NB4 (cell line): ENCODE data around the gene PCLO.
"Not testable (repeated sequence)": the region's sequence is repeated elsewhere in the genome, so short reads cannot be mapped to it uniquely, and the experiment has no call there.

Experiments used
- DNase-seq: peaks from one replicate; pipeline ENCODE4 v3.0.0; 2010; ENCODE audit warnings: low read depth
- H3K4me3 ChIP-seq: one replicate; pipeline ENCODE4 v1.5.1; 2011; ENCODE audit warnings: mild to moderate bottlenecking, low read depth, low read length, moderate library complexity
- MYC ChIP-seq: IDR thresholded peaks from 2 replicates; pipeline ENCODE4 v1.6.1; 2011; ENCODE audit warnings: low read depth, low read length
- POLR2A ChIP-seq: IDR thresholded peaks from 2 replicates; pipeline ENCODE4 v1.6.1; 2011; ENCODE audit warnings: mild to moderate bottlenecking; ENCODE audit not compliant: insufficient read length; ENCODE audit errors: extremely low read depth
- TF ChIP-seq, protein P1 (sequence below): IDR thresholded peaks from 2 replicates; pipeline ENCODE4 v1.6.1; 2011; ENCODE audit warnings: low read depth, low read length
- TF ChIP-seq, protein P2 (sequence below): IDR thresholded peaks from one replicate; pipeline ENCODE4 v1.5.1; 2012; ENCODE audit warnings: low read depth, low read length

PCLO gene

DNA sequence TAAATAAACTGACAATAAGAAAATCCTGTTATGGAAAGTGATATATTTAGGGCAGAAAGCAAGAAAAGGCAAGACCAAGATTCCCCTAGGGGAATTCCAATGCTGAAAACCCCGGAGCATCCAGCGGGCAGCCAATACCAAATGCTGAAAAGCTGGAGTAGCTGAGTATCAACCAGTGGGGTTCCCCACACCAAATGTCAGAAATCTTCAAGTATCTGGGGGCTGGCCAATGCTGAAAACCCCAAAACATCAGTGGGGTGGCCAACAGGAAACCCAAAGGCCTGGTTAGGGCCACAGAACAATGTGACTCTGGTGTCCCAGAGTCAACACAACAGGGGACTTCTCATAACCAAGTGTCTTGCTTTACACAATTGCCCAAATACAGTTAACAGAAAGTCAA is 447.3 kb downstream of the PCLO start:
- TF ChIP-seq, protein P1, sequence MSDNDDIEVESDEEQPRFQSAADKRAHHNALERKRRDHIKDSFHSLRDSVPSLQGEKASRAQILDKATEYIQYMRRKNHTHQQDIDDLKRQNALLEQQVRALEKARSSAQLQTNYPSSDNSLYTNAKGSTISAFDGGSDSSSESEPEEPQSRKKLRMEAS, result no peak
- TF ChIP-seq, protein P2, sequence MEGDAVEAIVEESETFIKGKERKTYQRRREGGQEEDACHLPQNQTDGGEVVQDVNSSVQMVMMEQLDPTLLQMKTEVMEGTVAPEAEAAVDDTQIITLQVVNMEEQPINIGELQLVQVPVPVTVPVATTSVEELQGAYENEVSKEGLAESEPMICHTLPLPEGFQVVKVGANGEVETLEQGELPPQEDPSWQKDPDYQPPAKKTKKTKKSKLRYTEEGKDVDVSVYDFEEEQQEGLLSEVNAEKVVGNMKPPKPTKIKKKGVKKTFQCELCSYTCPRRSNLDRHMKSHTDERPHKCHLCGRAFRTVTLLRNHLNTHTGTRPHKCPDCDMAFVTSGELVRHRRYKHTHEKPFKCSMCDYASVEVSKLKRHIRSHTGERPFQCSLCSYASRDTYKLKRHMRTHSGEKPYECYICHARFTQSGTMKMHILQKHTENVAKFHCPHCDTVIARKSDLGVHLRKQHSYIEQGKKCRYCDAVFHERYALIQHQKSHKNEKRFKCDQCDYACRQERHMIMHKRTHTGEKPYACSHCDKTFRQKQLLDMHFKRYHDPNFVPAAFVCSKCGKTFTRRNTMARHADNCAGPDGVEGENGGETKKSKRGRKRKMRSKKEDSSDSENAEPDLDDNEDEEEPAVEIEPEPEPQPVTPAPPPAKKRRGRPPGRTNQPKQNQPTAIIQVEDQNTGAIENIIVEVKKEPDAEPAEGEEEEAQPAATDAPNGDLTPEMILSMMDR, result no peak
- TF ChIP-seq POLR2A (no peak), MYC (no peak)
- no peak for DNase-seq
- H3K4me3 ChIP-seq, result no peak overlapping the region

GRCh38 chr7:82714883-82715282 is 447.8 kb downstream of the PCLO start:
- TF ChIP-seq MYC (no peak), POLR2A (no peak)
- TF ChIP-seq, protein P1, result no peak
- TF ChIP-seq, protein P2, result no peak
- DNase-seq, result no peak
- no peak overlapping the region for H3K4me3 ChIP-seq

- no peak overlapping the region for H3K4me3 ChIP-seq
- DNase-seq, result no peak
Observed at GRCh38 chr7:82713506-82713905, 449.2 kb downstream of the PCLO start.

GRCh38 chr7:82706344-82706743 is 456.3 kb downstream of the PCLO start:
- H3K4me3 ChIP-seq, DNase-seq: not testable (repeated sequence)

More at GRCh38 chr7:82713506-82713905, 449.2 kb downstream of the PCLO start:
- TF ChIP-seq, protein P1, result no peak
- TF ChIP-seq MYC (no peak), POLR2A (no peak)
- TF ChIP-seq, protein P2, result no peak

GRCh38 chr7:82705517-82706260 is 457.0 kb downstream of the PCLO start:
- no peak for DNase-seq
- TF ChIP-seq MYC (no peak), POLR2A (no peak)
- TF ChIP-seq, protein P1, result no peak
- TF ChIP-seq, protein P2, result no peak
- H3K4me3 ChIP-seq, result no peak overlapping the region

- no peak for DNase-seq
- TF ChIP-seq MYC, result no peak
- TF ChIP-seq, protein P1, result no peak
- TF ChIP-seq, protein P2, result no peak
- no peak for TF ChIP-seq POLR2A
- no peak overlapping the region for H3K4me3 ChIP-seq
Observed at GRCh38 chr7:82704121-82704520, 458.6 kb downstream of the PCLO start.
